Ramos (cell line): ENCODE measurements around the gene RTN4R.

Experiments used
- in situ Hi-C: fragments of 300-500 bp; cut with MboI; formaldehyde crosslinking; loops from one replicate; pipeline ENCODE4 v1.14.3; 2022; ENCODE audit warnings: low sequenced_read_pairs; ENCODE audit not compliant: unreplicated experiment

RTN4R gene

DNA sequence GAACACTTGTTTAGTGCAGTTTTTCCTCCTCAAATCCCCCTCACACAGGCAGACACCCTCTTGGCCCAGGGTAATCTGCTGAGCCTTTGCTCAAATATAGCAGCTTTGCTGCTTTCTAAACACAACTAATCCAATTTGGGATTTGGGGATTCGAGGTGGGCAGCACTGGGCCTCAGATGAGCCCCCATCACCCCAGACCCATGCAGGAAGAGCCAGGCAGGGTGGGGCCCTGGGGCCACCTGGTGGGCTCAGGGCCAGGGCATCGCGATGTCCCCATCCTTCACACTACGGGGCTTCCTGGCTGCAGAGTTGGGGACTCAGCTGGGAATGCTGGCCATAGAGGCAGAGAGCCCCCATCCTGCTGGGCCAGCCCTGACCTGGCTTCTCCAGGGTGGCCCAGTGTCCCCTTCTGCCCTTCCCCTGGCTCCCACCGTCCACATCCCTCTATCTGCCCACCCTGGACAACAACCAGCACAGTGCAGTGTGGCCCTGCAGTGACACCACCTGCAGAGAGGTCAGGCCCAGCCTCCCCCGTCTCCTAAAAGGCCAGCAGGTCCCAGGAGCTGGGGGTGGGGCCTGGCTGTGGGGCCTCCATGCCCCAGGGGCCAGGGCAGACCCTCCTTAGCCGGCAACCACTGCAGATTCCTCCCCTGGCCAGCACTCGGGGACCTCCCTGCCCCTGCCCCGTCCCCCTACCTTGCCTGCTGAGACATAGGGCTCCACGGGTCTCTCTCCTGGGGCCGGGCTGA, 60.7 kb downstream of the RTN4R start:
- in situ Hi-C loops, result no loop called here

DNA sequence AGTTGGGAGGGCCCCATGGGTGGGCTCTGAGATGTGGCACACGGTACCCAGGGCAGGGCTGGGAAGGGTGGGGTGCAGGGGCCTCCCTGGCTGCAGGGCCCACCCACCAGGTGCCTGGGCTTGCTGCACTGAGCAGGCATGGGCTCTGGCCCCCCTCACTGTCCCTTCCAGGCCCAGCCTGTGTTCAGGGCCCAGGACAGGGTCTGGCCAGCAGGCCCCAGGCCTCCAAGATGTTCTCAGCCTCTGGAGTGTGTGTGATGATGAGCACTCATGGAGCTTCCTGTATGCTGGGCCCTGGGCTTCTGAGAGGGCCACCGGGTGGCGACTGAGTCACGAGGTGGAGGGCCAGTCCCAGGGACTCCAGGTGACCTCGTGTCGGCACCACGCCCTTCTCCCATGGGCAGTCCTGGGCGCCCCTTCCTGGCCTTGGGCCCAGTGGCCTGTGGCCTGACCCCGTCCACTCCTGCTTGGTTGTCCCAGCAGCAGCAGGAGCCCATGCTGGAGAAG, 61.4 kb downstream of the RTN4R start:
- in situ Hi-C loops, result no loop called here

DNA sequence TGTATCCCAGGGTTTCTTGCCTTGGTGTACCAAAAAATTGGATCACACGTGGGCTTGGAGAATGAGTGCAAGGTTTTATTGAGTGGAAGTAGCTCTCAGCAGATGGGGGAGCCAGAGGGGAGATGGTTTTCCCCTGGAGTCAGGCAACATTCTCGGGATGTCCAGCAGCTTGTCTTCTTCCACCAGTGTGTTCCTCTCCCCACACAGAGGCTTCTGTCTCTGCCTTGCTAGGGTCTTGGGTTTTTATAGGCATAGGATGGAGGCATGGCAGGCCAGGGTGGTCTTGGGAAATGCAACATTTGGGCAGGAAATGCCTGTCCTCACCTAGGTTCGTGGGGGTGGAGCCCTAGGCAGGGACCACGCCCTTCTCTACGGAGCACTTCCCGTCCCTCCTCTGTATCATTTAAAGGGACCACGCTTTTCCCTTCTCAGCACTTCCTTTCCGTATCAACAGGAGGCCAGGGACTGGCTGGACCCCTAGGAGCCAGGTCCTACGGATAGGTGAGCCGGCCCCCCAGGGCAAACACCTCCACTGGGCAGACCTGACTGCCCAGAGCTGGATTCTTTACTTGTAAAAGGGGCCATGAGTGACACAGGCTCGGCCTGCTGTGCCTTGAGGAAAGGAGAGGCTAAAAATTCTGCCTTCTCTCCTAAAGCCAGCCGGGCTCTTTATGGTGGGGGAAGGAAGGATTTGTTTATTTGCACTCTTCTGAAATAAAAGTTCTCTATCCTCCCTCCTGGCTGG, 62.0 kb downstream of the RTN4R start:
- in situ Hi-C loops, result no loop called here

DNA sequence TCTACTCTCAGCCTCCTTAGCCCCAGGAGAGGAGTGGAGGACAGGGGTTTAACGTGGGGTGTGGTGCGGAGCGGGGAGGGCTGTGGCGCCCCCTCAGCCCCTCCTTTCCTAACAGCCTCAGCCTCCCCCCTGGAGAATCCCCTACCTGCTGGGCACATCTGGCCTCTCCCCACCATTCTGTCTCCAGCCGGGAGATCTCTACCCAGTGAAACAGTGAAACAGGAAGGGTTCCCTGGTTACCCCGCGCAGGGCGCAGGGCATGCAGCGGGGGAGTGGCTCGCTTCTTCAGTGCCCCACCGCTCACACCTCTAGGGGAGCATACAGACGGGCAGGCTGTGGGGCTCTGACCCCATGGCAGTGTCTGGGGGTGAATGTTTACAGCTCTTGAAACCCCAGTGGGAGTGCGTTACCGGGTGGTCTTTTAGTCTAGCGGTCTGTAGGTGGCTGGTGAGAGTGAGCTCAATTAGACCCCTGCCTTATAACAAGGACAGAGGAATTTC, 62.6 kb downstream of the RTN4R start:
- in situ Hi-C loops, result no loop called here

DNA sequence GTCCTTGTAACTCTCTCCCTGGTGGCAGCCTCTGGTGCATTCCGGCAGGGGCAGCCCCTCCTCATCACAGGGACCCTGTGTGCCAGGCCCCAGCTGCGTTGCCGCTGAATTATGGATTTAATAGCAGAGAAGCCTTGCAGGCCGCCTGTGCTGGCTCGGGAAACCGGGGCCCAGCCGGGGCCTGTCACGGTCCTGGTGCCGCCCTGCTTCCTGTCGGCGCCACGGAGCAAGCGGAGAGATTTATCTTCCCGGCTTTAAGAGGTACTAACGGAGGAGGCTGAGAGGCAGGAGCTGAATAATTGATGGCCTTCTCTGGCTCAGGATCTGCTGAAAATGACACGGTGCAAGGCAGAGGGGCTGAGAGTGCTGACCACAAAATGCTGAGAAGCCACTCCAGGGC, 63.3 kb downstream of the RTN4R start:
- in situ Hi-C loops, result no loop called here

DNA sequence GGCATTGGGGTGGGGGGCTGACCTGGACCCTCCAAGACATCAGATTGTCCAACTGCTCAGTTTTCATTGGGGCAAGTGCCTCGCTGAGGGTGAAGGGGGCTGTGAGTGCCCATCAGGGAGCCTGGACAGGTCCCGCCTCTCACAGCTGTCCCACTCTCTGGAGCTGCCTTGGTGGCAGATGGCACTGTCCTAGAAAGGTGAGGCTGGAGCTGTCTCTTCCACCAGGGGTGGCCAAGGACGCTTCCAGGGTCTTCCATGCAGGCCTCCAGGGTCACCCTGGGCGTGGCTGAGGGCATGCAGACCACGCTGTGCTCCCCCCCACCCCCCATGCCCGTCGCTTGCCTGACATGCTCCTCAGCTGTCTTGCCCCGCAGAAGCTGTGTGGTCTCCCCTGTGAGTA, 63.8 kb downstream of the RTN4R start:
- in situ Hi-C loops, result no loop called here

DNA sequence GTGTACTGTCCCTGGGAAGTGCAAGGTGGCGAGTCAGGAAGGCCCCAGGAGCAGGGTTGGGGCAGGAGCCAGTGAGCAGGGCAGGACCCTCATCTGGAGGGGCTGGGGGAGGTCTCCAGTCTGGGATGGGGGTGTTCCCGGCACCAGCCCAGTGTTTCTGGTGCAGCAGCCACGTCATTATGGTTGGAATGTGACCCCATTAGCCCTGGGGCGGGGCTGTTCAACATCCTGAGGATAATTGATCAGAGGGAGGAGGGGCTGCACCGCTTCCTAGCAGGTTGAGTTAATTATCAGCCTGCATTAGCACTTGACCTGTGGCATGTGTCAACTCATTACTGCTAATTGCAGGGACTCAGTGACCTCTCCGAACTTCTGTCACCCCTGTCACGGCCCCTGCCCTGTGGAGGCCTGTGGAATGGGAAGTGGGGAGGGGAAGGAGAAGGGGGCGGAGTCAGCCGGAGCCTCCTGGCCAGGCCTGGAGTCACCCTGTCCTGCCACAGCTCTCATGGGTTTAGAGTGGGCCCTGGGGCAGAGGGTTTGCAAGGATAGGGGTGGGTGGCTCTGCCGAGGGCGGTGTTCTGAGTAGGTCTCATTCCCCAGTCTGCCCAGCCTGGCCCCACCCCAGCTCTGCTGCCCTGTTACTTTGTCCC, 64.4 kb downstream of the RTN4R start:
- in situ Hi-C loops, result no loop called here

DNA sequence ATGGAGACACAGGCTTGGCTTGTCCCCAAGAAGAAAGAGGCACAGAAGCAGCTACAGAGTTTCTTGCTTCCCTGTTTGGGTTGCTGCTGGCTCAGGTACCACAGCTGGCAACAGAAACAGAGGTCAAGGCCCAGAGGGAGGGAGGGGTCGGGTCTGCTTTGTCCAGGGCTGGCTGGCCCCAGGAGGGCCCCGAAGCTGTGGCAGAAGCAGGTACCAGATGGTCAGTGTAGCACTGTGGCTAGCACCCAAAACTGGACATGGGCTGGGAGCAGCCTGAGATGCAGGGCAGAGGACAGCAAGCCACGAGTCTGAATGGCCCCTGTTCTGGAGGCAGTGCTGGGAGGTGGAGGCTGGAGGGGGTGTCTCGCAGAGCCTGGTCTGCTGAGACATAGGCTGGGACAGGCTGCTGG, 65.0 kb downstream of the RTN4R start:
- in situ Hi-C loops, result no loop called here

DNA sequence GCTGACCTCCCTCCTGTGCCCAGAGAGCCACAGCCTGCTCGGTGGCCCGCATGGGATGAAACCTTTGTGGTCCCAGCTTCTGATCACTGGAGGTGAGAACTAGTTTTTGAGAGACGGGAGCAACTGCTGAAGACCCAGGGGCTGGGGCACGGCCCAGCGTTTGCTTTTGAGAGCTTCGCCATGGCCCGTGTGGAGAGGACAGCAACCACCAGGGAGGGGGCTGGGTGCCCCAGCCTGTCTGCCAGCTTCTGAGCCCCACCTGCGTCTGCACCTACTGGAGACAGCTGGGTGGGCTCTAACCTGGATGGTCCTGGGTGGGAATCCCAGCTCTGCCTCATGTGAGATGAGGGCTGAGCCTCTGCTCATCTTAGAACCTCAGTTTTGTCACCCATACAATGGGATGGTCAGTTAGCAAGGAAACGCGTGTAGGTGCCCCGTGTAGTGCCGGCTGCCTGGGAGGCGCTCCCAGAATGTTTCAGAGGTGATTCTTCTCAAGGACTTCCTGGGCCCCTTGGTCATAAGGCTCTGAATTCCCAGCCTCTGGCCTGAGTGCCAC, 66.2 kb downstream of the RTN4R start:
- in situ Hi-C loops, result no loop called here

DNA sequence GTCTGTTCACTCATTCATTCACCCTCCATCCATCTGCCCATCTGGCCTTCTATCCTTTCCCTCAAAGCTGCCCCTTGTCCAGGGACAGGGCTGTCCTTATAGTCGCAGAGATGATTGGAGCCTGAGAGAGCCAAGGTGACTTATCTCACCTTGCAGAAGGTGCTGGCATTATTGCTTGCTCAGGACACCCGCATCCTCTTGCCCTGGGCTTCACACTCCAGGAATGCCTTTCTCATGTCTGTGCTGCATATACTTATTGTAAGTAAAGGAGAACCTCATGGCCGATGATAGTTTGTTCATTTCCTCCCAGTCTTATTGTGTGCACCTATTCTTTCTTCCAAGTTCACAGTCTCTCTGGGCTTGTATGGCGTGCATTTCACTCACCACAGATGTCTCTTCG, 68.2 kb downstream of the RTN4R start:
- in situ Hi-C loops, result no loop called here

DNA sequence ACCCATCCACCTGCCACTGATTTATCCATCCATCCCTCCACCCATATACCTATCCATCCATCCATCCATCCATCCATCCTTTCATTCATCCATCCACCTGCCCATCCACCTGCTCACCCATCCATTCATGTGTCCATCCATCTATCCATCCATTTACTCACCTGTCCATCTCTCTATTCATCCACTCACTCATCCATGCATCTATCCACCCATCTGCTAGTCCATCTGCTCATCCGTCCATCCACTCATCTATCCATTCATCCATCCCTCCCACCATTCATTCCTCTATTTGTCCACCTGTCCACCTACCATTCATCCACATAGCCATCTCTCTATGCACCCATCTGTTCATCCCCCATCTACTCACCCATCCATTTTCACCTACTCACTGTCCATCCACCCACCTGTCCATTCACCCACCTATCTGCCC, 68.7 kb downstream of the RTN4R start:
- in situ Hi-C loops, result no loop called here

DNA sequence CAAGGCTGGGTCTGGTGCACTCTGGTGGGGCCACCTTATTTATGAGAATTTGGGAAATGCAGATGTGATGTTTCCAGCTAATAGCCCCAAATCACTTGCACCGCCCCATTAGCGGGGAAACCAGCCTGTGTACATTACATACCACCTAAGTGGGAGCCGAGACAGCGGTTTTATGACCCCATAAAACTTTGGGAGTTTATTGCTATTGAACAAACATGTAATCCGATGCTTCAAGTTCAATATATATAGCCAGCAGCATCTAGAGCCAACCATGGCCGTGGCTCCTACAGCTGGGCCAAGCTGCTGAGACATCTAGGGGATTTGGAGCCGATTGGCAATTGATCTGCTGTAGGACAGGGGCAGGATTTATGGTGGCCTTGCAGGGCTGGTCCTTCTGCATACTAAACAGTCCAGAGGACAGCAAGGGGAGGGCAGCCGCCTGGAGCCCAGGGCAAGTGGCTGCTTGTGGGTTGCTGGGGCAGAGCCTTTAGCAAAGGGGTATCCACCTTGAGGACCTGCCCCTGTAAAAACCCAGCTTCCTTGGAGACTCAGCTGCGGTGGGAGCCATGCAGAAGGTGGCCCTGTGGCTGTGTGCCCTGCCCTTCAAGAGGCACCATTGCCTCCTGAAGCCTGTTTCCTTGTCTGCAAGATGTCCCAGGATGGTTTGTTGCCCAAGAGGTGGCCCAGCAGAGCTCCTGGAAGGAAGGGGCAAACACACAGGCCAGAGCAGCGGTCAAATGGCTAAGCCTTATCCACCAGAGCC, 69.4 kb downstream of the RTN4R start:
- in situ Hi-C loops, result no loop called here

DNA sequence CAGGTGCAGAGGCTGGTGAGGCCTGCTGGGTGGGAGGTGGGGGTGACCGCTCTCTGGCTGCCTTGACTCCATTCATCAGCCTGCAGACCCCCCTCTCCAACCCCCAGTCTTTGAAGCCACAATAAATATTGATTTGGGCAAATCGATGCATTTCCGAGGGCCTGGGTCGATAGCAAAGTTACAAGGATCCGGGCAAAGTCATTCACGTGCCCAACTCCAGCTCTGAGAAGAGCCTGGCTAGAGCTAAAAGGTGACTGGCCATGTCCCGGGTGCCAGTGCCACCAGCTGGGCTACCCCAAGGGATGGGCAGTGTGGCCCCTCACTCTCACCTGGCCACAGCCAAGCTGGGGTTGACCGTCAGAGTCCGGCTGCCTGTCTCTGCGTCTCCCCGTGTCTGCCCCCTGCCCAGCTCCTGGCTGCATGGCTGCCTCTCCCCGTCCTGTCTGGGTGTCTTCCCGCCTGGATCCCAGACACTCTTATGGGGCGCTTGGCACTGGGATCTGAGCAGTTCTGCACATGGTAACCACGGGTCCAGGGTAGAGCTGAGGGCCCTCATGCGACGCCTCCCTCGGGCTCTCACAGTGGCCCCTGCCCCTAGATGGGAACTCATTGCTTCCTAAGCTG, 70.6 kb downstream of the RTN4R start:
- in situ Hi-C loops, result no loop called here

DNA sequence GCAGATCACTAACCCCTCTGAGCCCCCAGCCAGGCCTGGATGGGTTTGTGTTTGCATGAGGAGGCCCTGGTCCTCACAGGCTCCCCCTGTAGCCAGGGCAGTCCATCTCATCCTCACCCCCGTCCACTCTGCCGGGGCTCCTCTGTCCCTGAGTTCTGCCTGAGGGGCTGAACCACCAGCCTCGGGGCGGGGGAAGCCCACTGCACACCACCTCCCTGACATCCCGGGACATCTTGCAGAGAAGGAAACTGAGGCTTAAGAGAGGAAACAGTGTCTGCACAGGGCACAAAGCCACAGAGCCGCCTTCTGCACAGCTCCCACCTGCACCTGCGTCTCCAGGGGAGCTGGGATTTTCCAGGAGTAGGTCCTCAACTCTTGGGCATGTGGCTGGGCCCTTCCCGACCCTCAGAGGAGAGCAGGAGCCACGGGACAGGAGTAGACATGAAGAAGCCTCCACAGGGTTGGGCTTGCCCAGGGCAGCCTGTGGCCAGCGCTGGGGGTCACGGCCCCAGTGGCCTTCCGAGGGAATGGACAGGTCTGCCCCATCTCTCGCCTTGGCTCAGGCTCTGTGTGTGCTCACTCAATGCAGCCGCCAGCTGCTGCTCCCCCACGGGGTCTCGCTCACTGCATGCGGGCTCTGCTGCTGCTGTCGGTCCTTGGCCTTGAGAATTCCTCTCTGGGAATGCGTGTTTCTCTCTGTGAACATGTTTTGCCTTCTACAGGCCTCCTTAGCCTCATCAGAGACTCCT, 71.8 kb downstream of the RTN4R start:
- in situ Hi-C loops, result no loop called here

DNA sequence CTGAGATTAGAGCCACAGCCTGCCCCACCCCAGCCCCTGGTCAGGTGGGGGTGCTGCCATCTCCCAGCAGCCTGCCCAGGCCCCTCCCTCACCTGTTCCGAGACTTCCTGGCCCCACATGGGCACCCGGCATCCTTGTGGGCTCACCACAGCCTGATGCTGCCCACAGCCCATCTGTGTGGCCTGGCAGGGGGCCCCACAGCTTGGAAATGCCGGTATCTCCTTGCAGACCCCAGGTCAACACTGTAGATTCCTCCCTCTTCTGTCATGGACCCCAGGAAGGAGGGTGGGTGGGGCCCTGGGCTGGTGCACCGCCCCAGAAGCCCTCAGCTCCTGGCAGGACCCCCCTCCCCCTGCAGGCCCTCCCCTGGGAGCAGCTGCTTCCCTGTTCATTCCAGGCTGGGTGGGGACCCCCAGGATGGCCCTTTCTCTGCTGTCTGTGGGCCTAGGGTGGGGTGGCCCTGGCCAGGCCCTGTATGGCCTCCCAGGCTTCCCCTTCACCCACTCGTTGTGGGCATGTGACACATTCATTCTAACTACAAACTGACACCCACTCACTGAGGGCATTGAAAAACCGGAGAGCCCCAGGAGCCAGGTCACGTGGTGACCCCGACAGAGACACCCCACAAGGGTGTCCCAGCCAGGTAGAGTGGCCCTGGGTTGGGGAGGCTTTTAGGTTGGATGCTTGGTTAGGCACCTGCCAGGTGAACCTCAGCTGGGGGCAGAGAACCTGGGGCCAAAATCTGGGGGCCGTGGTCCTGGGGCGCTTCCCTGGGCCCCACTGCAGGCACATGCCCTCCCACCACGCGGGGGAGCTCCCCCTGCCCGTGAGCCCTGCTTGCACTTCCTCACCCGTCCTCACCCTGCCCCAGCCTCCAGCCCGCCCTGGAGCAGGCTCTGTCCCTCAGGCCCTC, 73.2 kb downstream of the RTN4R start:
- in situ Hi-C loops, result no loop called here

DNA sequence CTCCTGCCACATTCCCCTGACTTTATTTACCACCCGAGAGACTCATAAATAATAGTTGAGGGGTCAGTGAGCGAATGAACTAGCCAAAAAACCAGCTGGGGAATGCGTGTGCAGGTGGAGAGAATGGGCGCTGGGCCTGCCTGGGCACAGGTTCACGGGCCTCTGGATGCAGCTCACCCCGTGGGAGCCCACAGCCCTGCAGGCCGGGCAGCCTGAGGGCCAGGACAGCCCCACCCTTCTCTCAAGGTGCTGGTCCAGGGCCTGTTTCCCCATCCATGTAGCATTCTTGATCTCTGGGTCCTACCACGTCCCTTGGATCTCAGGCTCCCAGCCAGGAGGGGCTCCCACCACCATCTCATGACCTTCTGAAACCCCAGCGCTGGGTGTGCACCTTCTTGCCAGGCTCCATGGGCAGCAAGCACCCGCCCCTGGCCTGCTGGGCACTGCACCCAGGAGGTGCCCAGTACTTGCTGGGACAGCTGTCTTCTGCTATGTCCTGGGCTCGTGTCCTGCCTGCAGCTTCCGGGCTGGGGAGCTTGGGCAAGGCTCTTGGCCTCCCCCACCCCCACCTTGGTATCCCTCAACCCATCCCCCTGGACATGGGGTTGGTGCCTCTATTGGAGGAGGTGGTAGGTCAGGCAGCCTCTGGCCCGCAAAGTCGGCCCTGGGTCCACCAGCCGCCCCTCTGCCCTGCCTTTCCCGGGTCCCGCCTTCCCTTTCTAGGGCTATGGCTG, 74.2 kb downstream of the RTN4R start:
- in situ Hi-C loops, result no loop called here
